BJ (cell line): ENCODE data around the gene FLNB. TPM values are rescaled to one million over a fixed set of nuclear protein-coding genes. Genes with fewer than 3 reads are reported as not detected.

Experiments used
- CTCF ChIA-PET: fragments of 350-600 bp; formaldehyde crosslinking; extraction: SDS; loops from one replicate; lab custom pipeline; 2021; ENCODE audit warnings: antibody characterized with exemption, inconsistent platforms; lab: Yijun Ruan, JAX
- POLR2A ChIA-PET: fragments of 300-600 bp; sonication (Branson Sonifier 250); formaldehyde crosslinking; extraction: SDS; loops from one replicate; lab custom pipeline; 2021; ENCODE audit warnings: antibody characterized with exemption; lab: Charles Lee
- DNase-seq: peaks from one replicate; pipeline ENCODE4 v3.0.0-alpha.2; 2011; ENCODE audit warnings: low read depth
- H3K27me3 ChIP-seq: 2 replicates; pipeline ENCODE4 v1.6.0; 2011; ENCODE audit warnings: low read length; ENCODE audit not compliant: control insufficient read depth, insufficient read depth
- H3K36me3 ChIP-seq: 2 replicates; pipeline ENCODE4 v1.5.1; 2011; ENCODE audit warnings: low read length; ENCODE audit not compliant: control insufficient read depth, insufficient read depth
- H3K4me3 ChIP-seq: 2 replicates; pipeline ENCODE4 v1.5.1; 2011; ENCODE audit warnings: low read depth, mild to moderate bottlenecking, control low read depth, low read length
- CTCF ChIP-seq: IDR thresholded peaks from 2 replicates; pipeline ENCODE4 v1.5.1; 2011; ENCODE audit warnings: low read depth, mild to moderate bottlenecking, control low read depth, inconsistent platforms, low read length, moderate library complexity; ENCODE audit not compliant: insufficient read depth
- polyA plus RNA-seq: library from polyadenylated mRNA; depleted of rRNA; stranded (reverse); fragments of >200 nt; gene quantifications from 2 replicates; pipeline ENCODE4 v1.2.3, GENCODE V29; 2011

Gene FLNB
- polyA plus RNA-seq, 1 experiment = 111 TPM

DNA sequence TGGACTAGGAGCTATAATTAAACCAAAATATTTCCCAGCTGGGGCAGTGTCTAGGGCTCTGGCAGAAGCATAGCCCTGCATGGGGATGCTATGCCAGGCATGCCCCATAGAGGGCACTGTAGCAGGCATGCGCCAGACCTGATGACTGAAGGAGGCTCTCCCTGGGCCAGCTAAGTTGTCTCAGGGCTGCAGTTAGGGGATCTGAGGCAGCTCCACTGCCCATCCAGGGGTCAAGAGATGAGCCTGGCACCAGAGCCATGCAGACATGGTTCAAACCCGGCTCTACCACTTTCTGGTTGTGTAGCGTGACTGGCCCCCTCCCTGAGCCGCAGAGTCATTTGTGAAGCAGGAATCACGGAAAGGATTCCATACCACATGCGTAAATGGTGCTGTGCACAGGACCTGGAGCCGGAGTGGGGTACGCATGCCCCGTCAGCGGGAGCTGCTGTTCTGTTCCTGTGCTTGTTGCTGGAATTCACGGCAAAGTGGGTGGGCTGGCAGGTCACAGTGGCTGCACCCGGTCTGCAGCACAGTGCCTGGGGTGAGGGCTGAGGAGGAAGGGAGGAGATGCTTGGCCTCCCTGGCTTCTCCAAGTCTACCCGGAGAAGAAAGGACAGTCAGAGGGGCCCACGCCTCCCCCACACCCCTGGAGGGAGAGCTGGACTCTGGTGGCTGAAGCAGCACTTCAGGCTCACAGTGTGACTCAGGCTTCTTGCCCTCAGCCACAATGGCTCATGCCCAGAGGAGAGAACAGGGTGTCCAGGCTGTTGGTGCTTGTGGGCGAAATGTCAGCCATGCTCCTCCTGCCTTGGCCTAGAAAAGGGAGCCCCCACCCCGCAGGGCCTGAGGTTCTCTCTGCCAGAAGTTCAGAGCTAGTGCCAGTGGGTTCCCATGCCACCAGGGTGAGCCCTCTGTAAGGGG is 159.5 kb downstream of the FLNB start:
- H3K4me3 ChIP-seq = no peak overlapping the region
- DNase-seq = no peak
- CTCF ChIA-PET = interaction anchor here (0.5 to 4.5 kb wide), 36 partner anchors 10 to 775 kb away, joined by 3 to 65 read pairs (median 4); partner anchors contain the start of genes FLNB, HTD2 and RPP14
- H3K27me3 ChIP-seq = no peaks in the 10 kb centered on the region
- POLR2A ChIA-PET = interaction anchor here (0.6 kb wide), 1 partner anchor 101 kb away, joined by 8 read pairs; no protein-coding TSS in a partner anchor
- TF ChIP-seq CTCF = peak; percentile 97
- peaks cover 32% of the 10 kb centered on the region for H3K36me3 ChIP-seq

- Histone ChIP-seq H3K4me3 (no peak overlapping the region), H3K36me3 (peaks cover 29% of the 10 kb centered on the region), H3K27me3 (no peaks in the 10 kb centered on the region)
- no peak for DNase-seq
- no peak for TF ChIP-seq CTCF
- ChIA-PET CTCF (interaction anchor here (0.6 to 4.5 kb wide), 10 partner anchors 9 to 776 kb away, joined by 3 to 65 read pairs (median 6); partner anchors contain the start of genes FLNB, HTD2 and RPP14), POLR2A (no interaction called here)
These were observed 160.3 kb downstream of the FLNB start for GRCh38 chr3:58168498-58168897.

DNA sequence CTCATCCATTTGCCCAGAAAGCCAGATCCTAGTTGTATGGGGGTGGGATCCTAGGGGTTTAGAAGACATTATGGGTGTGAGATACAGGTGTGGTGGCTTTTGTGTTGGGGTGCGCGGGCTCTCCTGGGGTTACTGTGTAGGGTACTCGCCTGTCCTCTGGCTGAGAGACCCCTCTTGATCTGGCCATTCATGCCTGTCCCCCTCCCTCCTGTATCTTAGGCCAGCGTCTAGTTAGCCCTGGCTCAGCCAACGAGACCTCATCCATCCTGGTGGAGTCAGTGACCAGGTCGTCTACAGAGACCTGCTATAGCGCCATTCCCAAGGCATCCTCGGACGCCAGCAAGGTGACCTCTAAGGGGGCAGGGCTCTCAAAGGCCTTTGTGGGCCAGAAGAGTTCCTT is 161.1 kb downstream of the FLNB start:
- no peak for TF ChIP-seq CTCF
- Histone ChIP-seq H3K4me3 (no peak overlapping the region), H3K36me3 (peaks cover 22% of the 10 kb centered on the region), H3K27me3 (no peaks in the 10 kb centered on the region)
- no peak for DNase-seq
- ChIA-PET CTCF (no interaction called here), POLR2A (no interaction called here)

DNA sequence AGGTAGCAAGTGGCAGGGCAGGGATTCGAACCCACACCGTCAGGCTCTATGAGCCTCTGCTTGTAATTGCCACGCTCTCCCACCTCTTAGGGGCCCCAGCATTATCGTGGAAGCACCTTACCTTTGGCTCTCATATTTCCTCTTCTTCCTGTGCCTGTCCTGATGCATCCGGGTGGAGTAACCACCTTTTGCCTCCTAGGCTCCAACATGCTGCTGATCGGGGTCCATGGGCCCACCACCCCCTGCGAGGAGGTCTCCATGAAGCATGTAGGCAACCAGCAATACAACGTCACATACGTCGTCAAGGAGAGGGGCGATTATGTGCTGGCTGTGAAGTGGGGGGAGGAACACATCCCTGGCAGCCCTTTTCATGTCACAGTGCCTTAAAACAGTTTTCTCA is 162.2 kb downstream of the FLNB start:
- POLR2A ChIA-PET = no interaction called here
- H3K4me3 ChIP-seq = no peak overlapping the region
- TF ChIP-seq CTCF = no peak
- H3K27me3 ChIP-seq = no peaks in the 10 kb centered on the region
- no peak for DNase-seq
- CTCF ChIA-PET = no interaction called here
- H3K36me3 ChIP-seq = peaks cover 16% of the 10 kb centered on the region

DNA sequence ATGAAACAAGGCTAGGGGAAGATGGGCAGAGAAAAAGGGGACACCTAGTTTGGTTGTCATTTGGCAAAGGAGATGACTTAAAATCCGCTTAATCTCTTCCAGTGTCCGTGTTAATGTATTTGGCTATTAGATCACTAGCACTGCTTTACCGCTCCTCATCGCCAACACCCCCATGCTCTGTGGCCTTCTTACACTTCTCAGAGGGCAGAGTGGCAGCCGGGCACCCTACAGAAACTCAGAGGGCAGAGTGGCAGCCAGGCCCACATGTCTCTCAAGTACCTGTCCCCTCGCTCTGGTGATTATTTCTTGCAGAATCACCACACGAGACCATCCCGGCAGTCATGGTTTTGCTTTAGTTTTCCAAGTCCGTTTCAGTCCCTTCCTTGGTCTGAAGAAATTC is 162.9 kb downstream of the FLNB start:
- H3K4me3 ChIP-seq = no peak overlapping the region
- DNase-seq = no peak
- H3K36me3 ChIP-seq = peaks cover 16% of the 10 kb centered on the region
- ChIA-PET POLR2A (no interaction called here), CTCF (interaction anchor here (1.7 to 2.0 kb wide), 3 partner anchors 129 to 163 kb away, joined by 5 to 7 read pairs (median 5); partner anchors contain the start of genes FLNB, HTD2 and RPP14)
- no peak for TF ChIP-seq CTCF
- H3K27me3 ChIP-seq = no peaks in the 10 kb centered on the region
